Transverse colon (tissue), 3 donors: ENCODE results near the gene CIC.

Source experiments
- EP300 ChIP-seq: sonication (generic); formaldehyde crosslinking; IDR thresholded peaks from one replicate; pipeline ENCODE4 v1.6.1; 2017; ENCODE audit warnings: antibody characterized with exemption, low read depth
- TF ChIP-seq, protein P1 (sequence below), 5 experiments: fragments of 200-600 bp in 3 of 5; fragments of 450-650 bp in 2 of 5; sonication (generic) in 3 of 5; IDR thresholded peaks; 1 replicate in 2 of 5; 2 replicates in 3 of 5; pipeline ENCODE4 v1.5.1; 2016 to 2017; ENCODE audit warnings: antibody characterized with exemption in 5 of 5, inconsistent platforms in 3 of 5, mild to moderate bottlenecking in 2 of 5, moderate library complexity in 1 of 5

DNA sequence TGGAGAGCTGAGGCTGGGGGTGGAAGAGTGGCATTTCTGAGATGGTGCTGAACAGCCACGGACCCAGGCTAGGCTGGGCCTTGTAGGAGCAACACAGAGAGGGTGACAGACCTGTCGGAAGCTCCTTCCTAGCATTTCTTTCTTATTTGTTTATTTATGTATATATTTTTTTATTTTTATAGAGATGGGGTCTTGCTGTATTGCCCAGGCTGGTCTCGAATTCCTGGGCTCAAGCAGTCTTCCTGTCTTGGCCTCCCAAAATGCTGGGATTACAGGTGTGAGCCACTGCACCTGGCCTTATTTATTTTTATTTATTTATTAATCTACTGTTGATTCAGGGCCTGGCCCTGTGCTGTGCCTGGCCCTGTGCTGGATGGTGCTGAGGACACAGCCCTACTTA is 6.5 kb downstream of the CIC start:
- TF ChIP-seq, protein P1, sequence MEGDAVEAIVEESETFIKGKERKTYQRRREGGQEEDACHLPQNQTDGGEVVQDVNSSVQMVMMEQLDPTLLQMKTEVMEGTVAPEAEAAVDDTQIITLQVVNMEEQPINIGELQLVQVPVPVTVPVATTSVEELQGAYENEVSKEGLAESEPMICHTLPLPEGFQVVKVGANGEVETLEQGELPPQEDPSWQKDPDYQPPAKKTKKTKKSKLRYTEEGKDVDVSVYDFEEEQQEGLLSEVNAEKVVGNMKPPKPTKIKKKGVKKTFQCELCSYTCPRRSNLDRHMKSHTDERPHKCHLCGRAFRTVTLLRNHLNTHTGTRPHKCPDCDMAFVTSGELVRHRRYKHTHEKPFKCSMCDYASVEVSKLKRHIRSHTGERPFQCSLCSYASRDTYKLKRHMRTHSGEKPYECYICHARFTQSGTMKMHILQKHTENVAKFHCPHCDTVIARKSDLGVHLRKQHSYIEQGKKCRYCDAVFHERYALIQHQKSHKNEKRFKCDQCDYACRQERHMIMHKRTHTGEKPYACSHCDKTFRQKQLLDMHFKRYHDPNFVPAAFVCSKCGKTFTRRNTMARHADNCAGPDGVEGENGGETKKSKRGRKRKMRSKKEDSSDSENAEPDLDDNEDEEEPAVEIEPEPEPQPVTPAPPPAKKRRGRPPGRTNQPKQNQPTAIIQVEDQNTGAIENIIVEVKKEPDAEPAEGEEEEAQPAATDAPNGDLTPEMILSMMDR (IDR thresholded peaks at IDR 0.05): no peak
- TF ChIP-seq EP300: no peak
